K562 (cell line): ENCODE measurements around the gene RHCG. TPM values are rescaled to one million over a fixed set of nuclear protein-coding genes. Genes with fewer than 3 reads are reported as not detected.

ENCODE experiments used
- ATAC-seq: fragments of 200-7000 bp; cut with Tn5 transposase; 3 replicates; pipeline ENCODE4 v1.9.1; 2020; ENCODE audit warnings: moderate library complexity
- BruUV-seq: library from RNA; stranded (reverse); fragments of 400-500 nt; replicated peaks from 2 replicates; lab custom pipeline; 2021; lab: Mats Ljungman, UMichigan
- CTCF ChIA-PET: fragments of 300-600 bp; formaldehyde crosslinking; extraction: SDS; loops from one replicate; lab custom pipeline; 2021; ENCODE audit warnings: low intra/inter-chr PET ratio; lab: Yijun Ruan, JAX
- POLR2A ChIA-PET: fragments of 300-600, 350-650 bp; sonication (Branson Sonifier 250); formaldehyde crosslinking; extraction: SDS; loops from one replicate; lab custom pipeline; 2021; ENCODE audit warnings: antibody characterized with exemption, inconsistent platforms; lab: Yijun Ruan, JAX
- DNase-seq, 4 experiments: peaks; one replicate each; pipeline versions ENCODE4 v3.0.0 to v3.0.0-alpha.2; 2011 to 2018; ENCODE audit warnings: low spot score in 3 of 4, mixed read lengths in 3 of 4; ENCODE audit errors: extremely low read depth in 1 of 4
- FAIRE-seq: peaks from 2 replicates; lab custom pipeline; 2011; peaks lifted over from hg19 to GRCh38; lab: Jason Lieb, UNC
- H2AFZ ChIP-seq: 2 replicates; pipeline ENCODE4 v1.6.0; 2011; ENCODE audit warnings: low read depth, low read length, control low read depth, inconsistent platforms
- H3K27ac ChIP-seq: fragments of 200-600 bp; 3 replicates; pipeline ENCODE4 v1.8.0; 2011; ENCODE audit warnings: low read depth, mild to moderate bottlenecking, control low read depth, inconsistent platforms, low read length, moderate library complexity, mixed read lengths; ENCODE audit errors: extremely low read depth
- H3K27me3 ChIP-seq, 2 experiments: fragments of 300-600 bp in 1 of 2; 2 replicates in 1 of 2; 3 replicates in 1 of 2; pipeline versions ENCODE4 v1.6.0 to v1.8.0; 2011; ENCODE audit warnings: inconsistent platforms in 2 of 2, low read length in 2 of 2, mild to moderate bottlenecking in 1 of 2, mixed read lengths in 1 of 2, moderate library complexity in 1 of 2; ENCODE audit not compliant: control insufficient read depth in 2 of 2, insufficient read depth in 2 of 2
- H3K36me3 ChIP-seq: fragments of 300-600 bp; 3 replicates; pipeline ENCODE4 v1.8.0; 2011; ENCODE audit warnings: mild to moderate bottlenecking, low read length, inconsistent platforms; ENCODE audit not compliant: control insufficient read depth, insufficient read depth
- H3K4me1 ChIP-seq, 2 experiments: fragments of 200-600 bp in 1 of 2; replicated peaks in 1 of 2; 2 replicates in 1 of 2; 3 replicates in 1 of 2; pipeline versions ENCODE4 v1.5.1 to v1.8.0; 2011; ENCODE audit warnings: inconsistent platforms in 2 of 2, low read length in 2 of 2, mild to moderate bottlenecking in 1 of 2, mixed read lengths in 1 of 2, moderate library complexity in 1 of 2; ENCODE audit not compliant: control insufficient read depth in 2 of 2, insufficient read depth in 2 of 2
- H3K4me2 ChIP-seq: 2 replicates; pipeline ENCODE4 v1.6.1; 2011; ENCODE audit warnings: low read length, control low read depth, inconsistent platforms, mixed read lengths; ENCODE audit not compliant: insufficient read depth
- H3K4me3 ChIP-seq: fragments of 200-600 bp; sonication (generic), shearing (Covaris generic); 2 replicates; pipeline ENCODE4 v1.5.1; 2016; ENCODE audit warnings: control low read depth, inconsistent platforms
- H3K79me2 ChIP-seq: fragments of 200-600 bp; 3 replicates; pipeline ENCODE4 v1.8.0; 2011; ENCODE audit warnings: low read length, inconsistent platforms; ENCODE audit not compliant: control insufficient read depth, insufficient read depth
- H3K9ac ChIP-seq, 2 experiments: 2 replicates each; pipeline versions ENCODE4 v1.6.0 to v1.6.1; 2011; ENCODE audit warnings: low read depth in 2 of 2, low read length in 2 of 2, control low read depth in 1 of 2, inconsistent platforms in 1 of 2, mild to moderate bottlenecking in 1 of 2, mixed read lengths in 1 of 2; ENCODE audit not compliant: insufficient read depth in 1 of 2
- H3K9me1 ChIP-seq: one replicate; pipeline ENCODE4 v1.6.0; 2011; ENCODE audit warnings: inconsistent platforms, mild to moderate bottlenecking, low read length, moderate library complexity; ENCODE audit not compliant: control insufficient read depth, insufficient read depth
- H3K9me3 ChIP-seq: replicated peaks from 2 replicates; pipeline ENCODE4 v1.5.1; 2011; ENCODE audit warnings: low read depth, low read length, inconsistent platforms; ENCODE audit not compliant: control insufficient read depth, insufficient read depth
- H4K20me1 ChIP-seq: replicated peaks from 2 replicates; pipeline ENCODE4 v1.6.1; 2011; ENCODE audit warnings: low read length, inconsistent platforms, mixed read lengths; ENCODE audit not compliant: control insufficient read depth, insufficient read depth
- BRF1 ChIP-seq: IDR thresholded peaks from 3 replicates; pipeline ENCODE4 v1.6.1; 2011; ENCODE audit warnings: borderline replicate concordance, mild to moderate bottlenecking; ENCODE audit not compliant: insufficient read length; ENCODE audit errors: extremely low read depth
- CBX5 ChIP-seq: IDR thresholded peaks from 2 replicates; pipeline ENCODE4 v1.6.1; 2014; ENCODE audit warnings: low read depth, borderline replicate concordance
- CBX8 ChIP-seq: fragments of 200-600 bp; sonication (generic); IDR thresholded peaks from 2 replicates; pipeline ENCODE4 v1.6.1; 2012; ENCODE audit warnings: borderline replicate concordance, mixed run types, low read depth, mild to moderate bottlenecking, moderate library complexity, mixed read lengths, low read length, control low read depth, inconsistent platforms; ENCODE audit not compliant: poor library complexity, severe bottlenecking; ENCODE audit errors: extremely low read depth
- CC2D1A ChIP-seq: fragments of 450-650 bp; IDR thresholded peaks from 2 replicates; pipeline ENCODE4 v1.6.1; 2017; ENCODE audit warnings: mild to moderate bottlenecking
- DPF2 ChIP-seq: fragments of 450-650 bp; IDR thresholded peaks from 2 replicates; pipeline ENCODE4 v1.6.1; 2016
- GABPB1 ChIP-seq: sonication (generic); formaldehyde crosslinking; IDR thresholded peaks from 2 replicates; pipeline ENCODE4 v1.8.0; 2022; ENCODE audit warnings: mild to moderate bottlenecking, missing genetic modification reagents
- GATA2 ChIP-seq: sonication (generic); formaldehyde crosslinking; IDR thresholded peaks from 2 replicates; pipeline ENCODE4 v1.4.0; 2020; ENCODE audit warnings: mild to moderate bottlenecking, missing genetic modification reagents
- HEY1 ChIP-seq: fragments of 250-450 bp; sonication (Bioruptor Pico); IDR thresholded peaks from 2 replicates; pipeline ENCODE4 v1.5.0; 2020; ENCODE audit warnings: mild to moderate bottlenecking, moderate library complexity, borderline replicate concordance
- HLTF ChIP-seq: fragments of 450-650 bp; IDR thresholded peaks from 2 replicates; pipeline ENCODE4 v1.6.1; 2016
- HNRNPLL ChIP-seq: fragments of 200-400 bp; formaldehyde crosslinking; IDR thresholded peaks from 2 replicates; pipeline ENCODE4 v1.6.1; 2017; ENCODE audit warnings: low read length, low read depth, mild to moderate bottlenecking; ENCODE audit not compliant: poor library complexity, severe bottlenecking
- HSF4 ChIP-seq: fragments of 250-450 bp; sonication (Bioruptor Pico); IDR thresholded peaks from 2 replicates; pipeline ENCODE4 v2.1.2; 2022; ENCODE audit warnings: mild to moderate bottlenecking, moderate library complexity, borderline replicate concordance
- MTA1 ChIP-seq: fragments of 450-650 bp; IDR thresholded peaks from 2 replicates; pipeline ENCODE4 v1.6.1; 2017; ENCODE audit warnings: borderline replicate concordance
- TGIF2 ChIP-seq: sonication (generic); formaldehyde crosslinking; IDR thresholded peaks from 2 replicates; pipeline ENCODE4 v1.8.1; 2022; ENCODE audit warnings: mild to moderate bottlenecking, missing genetic modification reagents, moderate library complexity
- ZNF764 ChIP-seq: fragments of 250-450 bp; sonication (Bioruptor Pico); IDR thresholded peaks from 2 replicates; pipeline ENCODE4 v1.4.0; 2020; ENCODE audit warnings: low read depth, mild to moderate bottlenecking, moderate library complexity
- WGBS: fragments of 100-300 bp; shearing (Covaris generic); methylation state at CpG from one replicate; pipeline ENCODE4 v1.1.6; 2016; ENCODE audit warnings: low coverage, mixed read lengths; ENCODE audit not compliant: insufficient coverage; ENCODE audit errors: missing lambda C conversion rate; 5-methylcytosine and 5-hydroxymethylcytosine counted together
- in situ Hi-C: fragments of 300-500 bp; cut with MboI; formaldehyde crosslinking; loops from 4 replicates; pipeline ENCODE4 v1.15.0; 2018; ENCODE audit warnings: inconsistent platforms, mixed read lengths
- intact Hi-C: fragments of 100-400 bp; cut with micrococcal nuclease; formaldehyde crosslinking; loops from 2 replicates; pipeline ENCODE4 v1.14.2; 2022
- polyA plus RNA-seq, 8 experiments: library from polyadenylated mRNA; depleted of rRNA in 4 of 8; stranded (reverse) in 5 of 8; unstranded in 3 of 8; fragments of >200 nt; fragmentation: Nextera tagmentation in 2 of 8; fragmentation: Illumina TruSeq in 1 of 8; extraction: Ambion mirVana in 2 of 8; extraction: Trizol in 1 of 8; gene quantifications; 2 replicates each; pipeline versions ENCODE4 v1.2.1 to v1.2.3, GENCODE V29; 2011 to 2014; ENCODE audit warnings: inconsistent platforms in 1 of 8, missing spikeins in 1 of 8
- total RNA-seq, 7 experiments: library from RNA; depleted of rRNA in 6 of 7; stranded (reverse); fragments of >200 nt in 6 of 7; fragmentation: Illumina TruSeq in 2 of 7; extraction: Trizol in 2 of 7; gene quantifications; 2 replicates each; pipeline versions ENCODE4 v1.2.1 to v1.2.3, GENCODE V29; 2011 to 2021; ENCODE audit warnings: low replicate concordance in 1 of 7
- TF ChIP-seq, protein P1 (sequence below): fragments of 250-450 bp; sonication (Bioruptor Pico); IDR thresholded peaks from 2 replicates; pipeline ENCODE4 v1.8.0; 2021; ENCODE audit warnings: mild to moderate bottlenecking, moderate library complexity
- TF ChIP-seq, protein P2 (sequence below): IDR thresholded peaks from 2 replicates; pipeline ENCODE4 v1.6.1; 2016; ENCODE audit warnings: missing genetic modification characterization, missing compliant biosample characterization
- TF ChIP-seq, protein P3 (sequence below): IDR thresholded peaks from 2 replicates; pipeline ENCODE4 v1.6.1; 2012; ENCODE audit warnings: low read depth, low read length, improper control_type of control experiment, borderline replicate concordance
- TF ChIP-seq, protein P4 (sequence below), 2 experiments: fragments of 450-650 bp; IDR thresholded peaks; 2 replicates each; pipeline ENCODE4 v1.6.1; 2016

The RHCG gene
- total and polyA plus RNA-seq, 9 of the 15 experiments (the other 6 are each of a cell fraction or from before 2014, with no cell fraction given) = not detected

DNA sequence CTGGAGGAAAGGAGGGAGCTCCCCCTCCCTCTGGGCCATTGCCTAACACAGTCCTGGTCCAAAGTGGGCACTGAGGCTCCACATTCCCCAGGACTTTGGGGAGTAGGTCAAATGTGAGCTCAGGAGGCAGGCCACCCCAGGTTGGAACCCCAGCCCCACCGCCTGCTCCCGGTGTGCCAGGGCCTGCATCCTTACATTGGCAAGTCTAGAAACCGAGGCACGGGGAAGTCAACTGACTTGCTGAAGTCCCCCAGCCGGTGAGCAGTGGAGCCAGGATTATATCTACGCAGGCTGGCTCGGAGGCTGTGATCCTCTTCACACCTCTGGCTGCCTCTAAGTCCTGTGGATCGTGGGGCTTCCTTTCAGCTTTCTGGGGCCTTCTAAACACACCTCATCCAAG, 48.7 kb downstream of the RHCG start:
- Histone ChIP-seq H2AFZ (no peak overlapping the region), H3K9me1 (peaks cover 4% of the 10 kb centered on the region), H3K36me3 (no peaks in the 10 kb centered on the region), H4K20me1 (peaks cover 12% of the 10 kb centered on the region), H3K9me3 (no peaks in the 10 kb centered on the region), H3K4me3 (no peak overlapping the region), H3K4me1 (peaks cover 0 to 3% of the 10 kb centered on the region in 2 experiments; a peak in 2 of 5 replicates), H3K27me3 (peaks cover 10 to 64% of the 10 kb centered on the region in 2 experiments; a peak in 4 of 5 replicates), H3K27ac (no peak overlapping the region), H3K4me2 (no peak overlapping the region), H3K79me2 (no peaks in the 10 kb centered on the region), H3K9ac (no peak overlapping the region)
- CTCF ChIA-PET = no interaction called here
- FAIRE-seq (no peak), DNase-seq (no peak), ATAC-seq (no peak)
- POLR2A ChIA-PET = interaction anchor here (0.7 to 1.1 kb wide), 2 partner anchors 10 to 32 kb away, joined by 3 read pairs; no protein-coding TSS in a partner anchor
- intact Hi-C loops (no loop called here), in situ Hi-C loops (no loop called here)
- BruUV-seq = no TSS peak
- 0% methylated on average over 8 of the region's 8 CpGs for WGBS
- TF ChIP-seq HNRNPLL (no peak), DPF2 (no peak), HEY1 (CRISPR knock-in tag) (no peak), TGIF2 (no peak), BRF1 (no peak), CBX8 (no peak), GATA2 (no peak), MTA1 (no peak), HLTF (no peak), GABPB1 (CRISPR knock-in tag) (no peak), ZNF764 (CRISPR knock-in tag) (no peak), CC2D1A (no peak), HSF4 (CRISPR knock-in tag) (no peak), CBX5 (no peak)
- TF ChIP-seq, protein P1, sequence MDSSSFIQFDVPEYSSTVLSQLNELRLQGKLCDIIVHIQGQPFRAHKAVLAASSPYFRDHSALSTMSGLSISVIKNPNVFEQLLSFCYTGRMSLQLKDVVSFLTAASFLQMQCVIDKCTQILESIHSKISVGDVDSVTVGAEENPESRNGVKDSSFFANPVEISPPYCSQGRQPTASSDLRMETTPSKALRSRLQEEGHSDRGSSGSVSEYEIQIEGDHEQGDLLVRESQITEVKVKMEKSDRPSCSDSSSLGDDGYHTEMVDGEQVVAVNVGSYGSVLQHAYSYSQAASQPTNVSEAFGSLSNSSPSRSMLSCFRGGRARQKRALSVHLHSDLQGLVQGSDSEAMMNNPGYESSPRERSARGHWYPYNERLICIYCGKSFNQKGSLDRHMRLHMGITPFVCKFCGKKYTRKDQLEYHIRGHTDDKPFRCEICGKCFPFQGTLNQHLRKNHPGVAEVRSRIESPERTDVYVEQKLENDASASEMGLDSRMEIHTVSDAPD (CRISPR knock-in tag) = no peak
- TF ChIP-seq, protein P2, sequence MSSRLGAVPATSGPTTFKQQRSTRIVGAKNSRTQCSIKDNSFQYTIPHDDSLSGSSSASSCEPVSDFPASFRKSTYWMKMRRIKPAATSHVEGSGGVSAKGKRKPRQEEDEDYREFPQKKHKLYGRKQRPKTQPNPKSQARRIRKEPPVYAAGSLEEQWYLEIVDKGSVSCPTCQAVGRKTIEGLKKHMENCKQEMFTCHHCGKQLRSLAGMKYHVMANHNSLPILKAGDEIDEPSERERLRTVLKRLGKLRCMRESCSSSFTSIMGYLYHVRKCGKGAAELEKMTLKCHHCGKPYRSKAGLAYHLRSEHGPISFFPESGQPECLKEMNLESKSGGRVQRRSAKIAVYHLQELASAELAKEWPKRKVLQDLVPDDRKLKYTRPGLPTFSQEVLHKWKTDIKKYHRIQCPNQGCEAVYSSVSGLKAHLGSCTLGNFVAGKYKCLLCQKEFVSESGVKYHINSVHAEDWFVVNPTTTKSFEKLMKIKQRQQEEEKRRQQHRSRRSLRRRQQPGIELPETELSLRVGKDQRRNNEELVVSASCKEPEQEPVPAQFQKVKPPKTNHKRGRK (tag) = no peak
- TF ChIP-seq, protein P3, sequence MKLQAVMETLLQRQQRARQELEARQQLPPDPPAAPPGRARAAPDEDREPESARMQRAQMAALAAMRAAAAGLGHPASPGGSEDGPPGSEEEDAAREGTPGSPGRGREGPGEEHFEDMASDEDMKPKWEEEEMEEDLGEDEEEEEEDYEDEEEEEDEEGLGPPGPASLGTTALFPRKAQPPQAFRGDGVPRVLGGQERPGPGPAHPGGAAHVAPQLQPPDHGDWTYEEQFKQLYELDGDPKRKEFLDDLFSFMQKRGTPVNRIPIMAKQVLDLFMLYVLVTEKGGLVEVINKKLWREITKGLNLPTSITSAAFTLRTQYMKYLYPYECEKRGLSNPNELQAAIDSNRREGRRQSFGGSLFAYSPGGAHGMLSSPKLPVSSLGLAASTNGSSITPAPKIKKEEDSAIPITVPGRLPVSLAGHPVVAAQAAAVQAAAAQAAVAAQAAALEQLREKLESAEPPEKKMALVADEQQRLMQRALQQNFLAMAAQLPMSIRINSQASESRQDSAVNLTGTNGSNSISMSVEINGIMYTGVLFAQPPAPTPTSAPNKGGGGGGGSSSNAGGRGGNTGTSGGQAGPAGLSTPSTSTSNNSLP = no peak
- TF ChIP-seq, protein P4, sequence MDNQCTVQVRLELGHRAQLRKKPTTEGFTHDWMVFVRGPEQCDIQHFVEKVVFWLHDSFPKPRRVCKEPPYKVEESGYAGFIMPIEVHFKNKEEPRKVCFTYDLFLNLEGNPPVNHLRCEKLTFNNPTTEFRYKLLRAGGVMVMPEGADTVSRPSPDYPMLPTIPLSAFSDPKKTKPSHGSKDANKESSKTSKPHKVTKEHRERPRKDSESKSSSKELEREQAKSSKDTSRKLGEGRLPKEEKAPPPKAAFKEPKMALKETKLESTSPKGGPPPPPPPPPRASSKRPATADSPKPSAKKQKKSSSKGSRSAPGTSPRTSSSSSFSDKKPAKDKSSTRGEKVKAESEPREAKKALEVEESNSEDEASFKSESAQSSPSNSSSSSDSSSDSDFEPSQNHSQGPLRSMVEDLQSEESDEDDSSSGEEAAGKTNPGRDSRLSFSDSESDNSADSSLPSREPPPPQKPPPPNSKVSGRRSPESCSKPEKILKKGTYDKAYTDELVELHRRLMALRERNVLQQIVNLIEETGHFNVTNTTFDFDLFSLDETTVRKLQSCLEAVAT (IDR thresholded peaks at IDR 0.05) = no peak
